Activated CD8-positive, alpha-beta memory T cell treated with anti-CD3 and anti-CD28 coated beads, Interleukin-2, amount 50 U/mL, for 4 hours (primary cell): Measurements from ENCODE around the gene C3orf49.

Source experiments
- DNase-seq: peaks from one replicate; pipeline ENCODE4 v3.0.0-alpha.2; 2020

The C3orf49 gene, protein sequence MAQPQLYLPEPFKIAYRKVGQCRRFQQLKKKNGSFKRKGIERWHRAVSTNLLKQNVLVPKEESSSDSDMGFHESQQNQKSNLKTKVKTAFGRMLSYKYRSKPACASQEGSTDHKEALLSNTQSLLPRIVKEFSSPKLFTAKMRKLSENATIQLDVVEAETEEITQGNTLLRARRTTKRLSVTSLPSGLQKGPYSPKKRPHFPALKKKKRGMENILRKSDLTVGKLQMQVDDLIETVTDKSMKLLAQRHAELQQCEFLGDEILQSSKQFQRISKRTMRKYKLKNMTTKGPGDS

GRCh38 chr3:63819151-63819398 is at the start of gene C3orf49:
C3orf49 (plus strand) TSS chr3:63819299; CDS start chr3:63819472, 173 bp downstream.
- DNase-seq = no peak

DNA sequence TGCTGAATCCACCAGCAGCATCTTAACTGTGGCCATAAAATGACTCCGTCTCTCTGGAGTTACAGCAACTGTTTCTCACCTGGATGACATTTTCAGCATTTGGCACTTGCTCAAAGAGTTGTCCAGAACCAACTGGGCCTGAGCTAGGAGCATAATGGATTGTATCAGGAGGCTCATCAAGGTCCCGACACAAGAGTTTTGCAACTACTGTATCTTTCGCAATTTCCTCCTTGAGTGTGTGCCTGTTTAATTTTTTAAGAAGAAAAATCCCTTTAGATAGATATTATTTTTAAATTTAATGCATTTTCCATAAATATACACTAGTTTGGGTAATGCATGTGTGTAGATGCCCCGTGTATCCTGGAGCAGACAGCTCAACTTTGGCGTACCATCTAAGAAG is 44.3 kb upstream of the C3orf49 start:
- no peak for DNase-seq

DNA sequence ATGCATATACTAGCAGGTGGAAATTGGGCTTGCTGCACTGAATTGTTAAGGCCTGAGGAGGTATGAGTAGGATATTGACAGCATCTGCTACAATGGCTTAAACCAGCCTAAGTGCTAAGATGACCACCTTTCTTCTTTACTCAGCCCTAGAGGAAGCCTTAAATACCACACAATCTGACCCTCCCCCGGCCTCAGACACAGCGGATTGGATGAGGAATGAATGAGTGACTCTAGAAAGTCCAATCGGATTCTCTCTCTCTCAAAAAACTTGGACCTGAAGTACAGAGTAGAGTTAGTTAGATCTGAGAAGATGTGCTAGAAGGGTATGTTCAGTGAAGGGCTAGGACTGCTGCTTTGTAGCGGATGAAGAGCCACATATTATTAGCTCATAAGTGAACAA is 39.9 kb upstream of the C3orf49 start:
- DNase-seq = no peak

DNA sequence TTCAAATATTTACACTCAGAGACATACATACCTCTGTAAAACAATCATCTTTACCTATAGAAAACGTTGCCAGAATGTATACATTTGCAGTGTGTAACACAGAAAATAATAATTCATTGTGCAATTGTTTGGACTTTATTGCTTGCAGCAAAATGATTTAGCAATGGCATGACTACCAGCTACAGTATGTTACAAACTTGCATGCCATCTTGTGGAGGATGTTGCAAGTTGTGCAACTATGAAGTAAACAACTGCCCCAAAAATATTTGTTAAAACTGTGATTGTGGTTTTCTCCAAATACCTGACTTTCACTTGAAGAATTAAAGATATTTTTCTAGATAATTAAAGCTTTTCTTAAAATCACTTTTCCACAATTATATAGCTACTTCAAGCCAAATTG is 27.1 kb upstream of the C3orf49 start:
- no peak for DNase-seq

DNA sequence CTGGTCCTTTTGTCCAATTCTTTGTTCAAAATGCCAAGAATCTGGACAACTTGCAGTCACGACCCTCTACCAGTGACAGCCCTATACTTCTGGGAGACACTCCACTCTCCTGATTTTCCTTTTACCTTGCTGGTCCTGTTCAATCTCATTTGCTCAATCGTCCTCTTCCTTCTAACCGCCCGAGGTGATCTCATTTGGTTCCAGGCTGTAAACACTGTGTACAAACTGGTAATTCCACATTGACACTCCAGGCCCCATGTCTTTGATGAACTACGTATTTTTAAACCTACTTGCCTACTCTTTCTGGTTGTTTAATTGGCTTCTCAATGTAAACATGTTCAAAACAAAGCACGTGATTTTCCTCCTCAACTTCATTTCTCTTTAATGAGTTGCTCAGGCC is 23.7 kb upstream of the C3orf49 start:
- no peak for DNase-seq

GRCh38 chr3:63798544-63798943 is 20.6 kb upstream of the C3orf49 start:
- no peak for DNase-seq

GRCh38 chr3:63798949-63799348 is 20.1 kb upstream of the C3orf49 start:
- DNase-seq = no peak

- DNase-seq = no peak
Observed at GRCh38 chr3:63800097-63800496, 19.0 kb upstream of the C3orf49 start.

DNA sequence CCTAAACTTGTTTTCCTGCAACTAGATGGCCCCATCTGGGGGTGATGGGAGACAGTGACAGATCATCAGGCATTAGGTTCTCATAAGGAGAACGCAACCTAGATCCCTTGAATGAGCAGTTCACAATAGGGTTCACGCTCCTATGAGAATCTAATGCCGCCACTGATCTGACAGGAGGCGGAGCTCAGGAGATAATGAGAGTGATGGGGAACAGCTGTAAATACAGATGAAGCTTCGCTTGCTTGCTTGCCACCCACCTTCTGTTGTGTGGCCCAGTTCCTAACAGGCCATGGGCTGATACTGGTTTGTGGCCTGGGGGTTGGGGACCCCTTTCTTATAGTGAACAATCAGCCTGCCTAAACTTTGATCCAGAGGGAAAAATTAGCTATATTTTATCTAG is 15.2 kb upstream of the C3orf49 start:
- DNase-seq = no peak

GRCh38 chr3:63807961-63808565 is 11.0 kb upstream of the C3orf49 start:
- DNase-seq = no peak

DNA sequence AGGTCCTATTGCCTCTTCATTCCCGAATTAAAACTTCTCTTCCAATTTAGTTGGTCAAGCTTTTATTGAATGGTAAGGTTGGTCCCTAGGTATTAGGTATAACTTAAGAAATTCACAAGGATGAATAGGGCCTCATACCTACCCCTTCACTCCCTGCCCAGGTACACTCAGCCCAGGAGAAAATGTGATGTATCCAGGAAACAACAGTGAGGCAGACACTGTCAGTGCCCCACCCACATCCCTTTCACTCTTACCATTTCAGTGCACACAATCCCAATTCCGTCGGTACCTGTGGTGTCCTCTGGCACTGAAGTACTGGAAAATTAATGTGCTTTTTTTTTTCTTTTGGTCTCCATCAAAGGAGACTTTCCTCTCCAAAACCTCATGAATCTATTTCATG is 10.5 kb upstream of the C3orf49 start:
- no peak for DNase-seq

GRCh38 chr3:63809607-63810006 is 9.5 kb upstream of the C3orf49 start:
- DNase-seq = no peak

DNA sequence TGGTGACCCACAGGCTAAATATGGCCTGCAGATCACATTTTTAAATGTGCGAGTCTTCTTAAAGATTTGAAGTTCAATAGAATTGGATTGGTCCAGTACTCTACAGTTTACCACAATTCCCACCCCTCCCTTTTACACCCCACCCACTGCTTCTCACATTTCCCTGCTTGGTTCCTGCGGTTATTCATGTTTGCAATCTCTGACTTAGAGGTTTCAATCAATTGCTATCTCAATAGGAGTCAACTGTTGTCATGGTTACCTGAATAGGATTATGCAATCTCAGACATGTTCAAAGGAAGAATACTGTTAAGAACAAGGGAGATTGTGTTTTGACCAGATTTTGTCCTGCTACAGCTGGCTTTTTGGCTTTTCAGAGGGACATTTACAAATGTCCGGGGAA is 4.9 kb upstream of the C3orf49 start:
- DNase-seq = no peak

GRCh38 chr3:63817225-63817624 is 1.9 kb upstream of the C3orf49 start:
- DNase-seq = no peak

- peak; percentile 63 for DNase-seq
Observed at GRCh38 chr3:63818282-63819150, 583 bp upstream of the C3orf49 start.

DNA sequence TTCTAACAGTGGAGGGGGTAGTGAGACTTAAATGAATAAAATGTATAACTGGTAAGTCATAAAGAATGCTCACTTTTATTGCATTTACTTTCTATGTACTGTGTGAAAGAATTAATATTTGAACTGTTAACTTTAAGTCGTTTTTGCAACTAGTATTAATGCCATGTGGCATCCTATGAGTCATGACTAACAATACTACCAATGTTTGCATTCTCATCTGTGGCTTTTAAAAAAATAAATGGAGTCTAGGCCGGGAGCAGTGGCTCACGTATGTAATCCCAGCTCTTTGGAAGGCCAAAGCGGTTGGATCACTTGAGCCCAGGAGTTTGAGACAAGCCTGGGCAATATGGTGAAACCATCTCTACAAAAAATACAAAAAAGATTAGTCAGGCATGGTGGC is 5.2 kb downstream of the C3orf49 start:
- DNase-seq = no peak

- DNase-seq = no peak
Observed at GRCh38 chr3:63830526-63830925, 11.4 kb downstream of the C3orf49 start.

DNA sequence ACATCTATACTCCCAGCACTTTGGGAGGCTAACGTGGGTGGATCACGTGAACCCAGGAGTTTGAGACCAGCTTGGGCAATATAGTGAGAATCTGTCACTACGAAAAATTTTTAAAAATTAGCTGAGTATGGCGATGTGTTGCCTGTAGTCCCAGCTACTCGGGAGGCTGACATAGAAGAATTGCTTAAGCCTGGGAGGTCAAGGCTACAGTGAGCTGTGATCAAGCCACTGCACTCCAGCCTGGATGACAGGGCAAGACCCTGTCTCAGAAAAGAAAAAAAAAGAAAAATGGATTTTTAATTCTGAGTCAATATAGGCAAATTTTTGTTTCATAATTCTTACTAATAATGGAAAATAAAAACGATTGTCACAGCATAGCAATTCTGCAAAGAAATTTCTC is 13.3 kb downstream of the C3orf49 start:
- no peak for DNase-seq

DNA sequence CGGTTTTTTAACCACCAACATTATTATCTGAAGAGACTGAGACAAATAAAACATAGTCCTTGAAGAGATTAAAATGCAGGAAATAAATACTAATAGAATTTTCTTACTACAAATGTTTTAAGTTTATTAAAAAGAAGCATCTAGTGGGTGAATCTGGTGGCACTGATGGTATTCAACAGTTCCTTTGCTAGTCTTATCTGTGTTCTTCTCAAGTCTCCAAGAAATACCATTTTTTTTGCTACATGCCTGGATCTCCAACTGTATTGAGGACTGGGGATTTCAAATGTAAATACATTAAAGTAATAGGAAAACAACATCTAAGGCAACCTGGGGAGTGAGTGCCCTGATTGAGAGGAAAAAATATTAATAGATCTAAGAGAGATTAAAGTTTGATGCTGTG is 22.6 kb downstream of the C3orf49 start:
- no peak for DNase-seq

DNA sequence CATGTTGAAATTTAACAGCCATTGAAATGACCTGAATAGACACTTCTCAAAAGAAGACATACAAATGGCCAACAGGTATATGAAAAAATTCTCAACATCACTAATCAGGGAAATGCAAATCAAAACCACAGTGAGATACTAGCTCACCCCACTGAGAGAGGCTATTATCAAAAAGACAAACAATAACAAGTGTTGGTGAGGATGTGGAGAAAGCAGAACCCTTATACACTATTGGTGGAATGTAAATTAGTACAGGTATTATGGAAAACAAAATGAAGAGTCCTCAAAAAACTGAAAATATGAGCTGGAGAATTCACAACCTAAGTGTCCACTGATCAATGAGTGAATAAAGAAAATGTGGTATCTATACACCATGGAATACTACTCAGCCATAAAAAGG is 23.0 kb downstream of the C3orf49 start:
- no peak for DNase-seq

- DNase-seq = no peak
Observed at GRCh38 chr3:63845215-63845614, 26.1 kb downstream of the C3orf49 start.

- DNase-seq = no peak
Observed at GRCh38 chr3:63847718-63848450, 28.8 kb downstream of the C3orf49 start.

- no peak for DNase-seq
Observed at GRCh38 chr3:63849175-63849574, 30.1 kb downstream of the C3orf49 start.

DNA sequence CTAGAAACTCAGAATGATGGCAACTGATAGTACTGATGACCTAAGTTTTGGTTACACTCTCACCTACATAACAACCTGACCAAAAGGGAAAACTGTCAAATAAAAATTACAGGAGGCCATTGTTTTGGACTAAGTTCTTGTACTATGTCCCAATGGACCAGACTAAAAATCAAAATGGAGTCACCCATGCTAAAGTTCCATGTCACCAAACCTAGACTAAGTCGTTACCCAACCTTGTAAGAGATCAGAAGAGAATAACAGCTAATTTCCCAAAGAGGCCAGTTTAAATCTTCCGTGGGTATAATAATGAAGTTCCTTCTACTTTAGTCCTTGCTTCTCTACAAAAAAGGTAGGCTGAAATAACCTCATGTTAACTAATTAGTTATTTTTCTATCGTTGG is 32.2 kb downstream of the C3orf49 start:
- DNase-seq = no peak
